ENCODE measurements around the gene GRM2. TPM values are rescaled to one million over a fixed set of nuclear protein-coding genes. Genes with fewer than 3 reads are reported as not detected.

GRM2 gene
- total RNA-seq, 1 donor from 2014 or later: under 0.01 TPM

GRCh38 chr3:51680196-51680595 lies 26.7 kb upstream of the GRM2 start:
- DNase-seq (ENCODE audit: low read depth in 2 of 2): no peak

- no peak for DNase-seq (ENCODE audit: low read depth in 2 of 2)
Measured at GRCh38 chr3:51680663-51681230, 26.1 kb upstream of the GRM2 start.

DNA sequence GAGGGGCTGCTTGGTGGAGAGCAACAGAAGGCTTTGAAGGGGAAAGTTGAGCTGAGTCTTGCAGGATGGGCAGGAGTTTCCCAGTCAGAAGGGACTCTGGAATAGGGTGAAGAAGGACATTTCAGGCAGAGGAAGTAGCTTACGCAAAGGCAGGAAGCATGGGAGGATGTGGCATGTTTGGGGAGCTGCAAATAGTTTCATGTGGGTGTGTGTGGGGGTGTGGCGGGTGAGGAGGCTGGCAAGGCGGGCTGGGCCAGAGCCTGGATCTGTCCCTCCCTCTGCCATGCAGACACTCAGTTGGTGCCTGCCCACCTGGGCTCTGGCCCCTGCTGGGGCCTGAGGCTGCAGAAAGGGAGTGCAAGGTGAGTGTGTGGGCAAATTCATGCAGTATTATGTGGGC lies 25.4 kb upstream of the GRM2 start:
- peak; percentile 44 to 53 for DNase-seq (ENCODE audit: low read depth in 2 of 2)

DNA sequence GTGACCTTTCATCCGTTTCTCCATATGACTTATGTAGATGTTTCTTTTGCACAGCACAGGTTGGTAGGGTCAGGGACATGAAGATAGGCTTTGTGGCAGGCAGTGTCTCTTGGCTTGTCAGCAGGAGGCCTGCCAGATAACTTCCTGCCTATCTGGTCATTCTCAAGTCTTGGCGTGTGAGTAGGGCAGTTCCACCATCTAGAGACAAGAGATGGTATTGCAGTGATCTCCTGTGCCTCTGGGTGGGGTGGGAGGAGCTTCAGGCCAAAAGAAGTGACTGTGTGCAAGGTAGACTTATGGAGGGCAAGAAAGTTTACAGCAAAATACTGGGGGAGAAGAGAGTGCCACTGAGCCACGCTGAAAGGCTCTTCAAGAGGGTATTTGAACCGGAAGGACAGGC lies 24.8 kb upstream of the GRM2 start:
- peak; percentile 83 to 85 for DNase-seq (ENCODE audit: low read depth in 2 of 2)

DNA sequence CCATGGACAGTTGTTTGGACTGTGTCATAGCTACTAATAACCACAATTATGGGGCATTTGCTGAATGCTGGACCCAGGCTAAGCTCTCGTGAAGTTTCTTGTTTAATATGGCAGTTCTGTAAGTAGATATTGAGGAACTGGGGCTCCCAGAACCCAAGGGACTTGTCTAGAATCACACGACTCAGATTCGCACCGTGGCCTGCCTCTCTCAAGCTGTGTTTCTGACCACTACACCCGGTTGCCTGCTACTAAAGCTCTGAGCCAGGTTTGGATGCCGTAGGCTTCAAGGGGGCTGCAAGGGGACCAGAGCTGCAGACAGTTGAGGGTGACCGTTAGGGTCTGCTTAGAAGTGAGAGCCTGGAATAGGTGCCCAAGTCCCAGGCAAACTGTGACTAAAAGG lies 24.3 kb upstream of the GRM2 start:
- no peak for DNase-seq (ENCODE audit: low read depth in 2 of 2)

- DNase-seq (ENCODE audit: low read depth in 2 of 2): peak in 1 of 2 donors; percentile 67
Measured at GRCh38 chr3:51683566-51683965, 23.3 kb upstream of the GRM2 start.

DNA sequence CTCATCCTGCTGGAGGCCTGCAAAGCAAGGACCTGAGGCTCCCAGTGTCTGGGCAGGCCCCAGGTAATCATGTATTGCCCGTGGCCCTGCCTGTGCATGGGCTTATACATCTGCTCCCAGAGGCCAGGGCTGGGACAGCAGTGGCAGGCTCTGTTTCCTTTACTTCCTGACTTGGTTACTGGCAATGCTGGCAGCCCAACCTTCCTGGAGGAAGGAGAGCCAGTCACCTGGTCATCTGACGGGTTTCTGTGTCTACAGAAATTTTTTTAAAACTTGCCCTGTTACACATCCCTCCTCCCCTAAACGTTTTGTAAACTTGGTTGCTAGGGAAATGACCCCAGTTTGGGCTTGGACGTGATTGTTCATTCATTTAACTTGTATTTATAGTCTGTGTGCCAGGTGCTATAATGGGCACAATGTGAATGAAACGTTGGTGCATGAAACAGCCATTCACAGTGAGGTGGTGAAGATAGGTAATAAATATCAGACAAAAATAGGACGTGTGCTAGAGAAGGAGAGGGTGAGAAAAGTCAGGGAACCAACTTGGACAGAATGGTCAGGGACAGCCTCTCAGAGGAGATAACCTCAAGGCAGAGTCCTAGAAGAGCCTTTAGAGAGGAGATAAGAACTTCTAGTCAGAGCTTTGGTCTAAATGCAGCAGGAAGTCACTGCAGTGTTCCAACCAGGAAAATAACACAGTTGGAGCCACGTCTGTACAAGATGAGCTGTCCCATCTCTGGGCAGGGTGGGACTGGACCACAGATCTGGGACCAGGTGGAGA lies 21.7 kb upstream of the GRM2 start:
- DNase-seq (ENCODE audit: low read depth in 2 of 2): peak; percentile 59 to 89

DNA sequence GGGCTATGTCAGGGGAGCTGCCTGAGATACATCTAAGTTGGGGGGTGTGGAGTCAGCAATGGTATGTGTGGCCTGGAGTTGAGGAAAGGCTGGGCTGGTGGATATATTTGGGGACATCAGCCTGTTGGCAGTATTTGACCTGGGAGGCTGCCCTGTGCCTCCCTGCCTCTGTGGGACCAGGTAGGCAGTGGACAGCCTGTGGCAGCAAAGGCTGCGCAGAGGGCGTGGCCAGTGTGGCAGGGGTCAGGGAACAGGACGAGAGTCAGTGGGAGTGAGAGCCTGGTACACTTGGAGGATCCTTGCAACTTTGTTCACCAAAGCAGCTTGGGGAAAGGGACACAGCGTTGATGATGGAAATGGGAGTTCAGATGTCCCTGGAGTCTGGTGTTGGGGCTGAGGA lies 20.8 kb upstream of the GRM2 start:
- DNase-seq (ENCODE audit: low read depth in 2 of 2): no peak

GRCh38 chr3:51686512-51687215 lies 20.2 kb upstream of the GRM2 start:
- peak; percentile 71 to 82 for DNase-seq (ENCODE audit: low read depth in 2 of 2)

- DNase-seq (ENCODE audit: low read depth in 2 of 2): no peak
Measured at GRCh38 chr3:51687431-51688205, 19.2 kb upstream of the GRM2 start.

DNA sequence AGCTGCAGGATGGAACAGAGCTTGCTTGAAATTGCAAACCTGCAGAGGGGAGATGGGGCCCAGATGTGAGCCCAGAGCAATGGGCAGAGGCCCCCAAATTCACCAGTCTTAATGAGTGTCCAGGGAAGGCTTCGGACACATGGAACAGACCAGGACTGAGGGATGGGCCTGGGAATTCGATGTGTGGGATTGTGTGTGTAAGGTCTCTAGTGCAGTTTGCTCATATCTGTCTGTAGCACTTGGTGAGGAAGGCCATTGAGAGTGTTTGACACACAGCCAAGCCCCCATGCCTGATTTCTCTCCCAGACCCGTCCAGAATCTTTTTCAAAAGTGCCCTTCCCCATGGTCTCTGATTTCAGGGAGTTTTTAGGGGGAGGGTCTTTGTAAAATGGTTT lies 18.7 kb upstream of the GRM2 start:
- no peak for DNase-seq (ENCODE audit: low read depth in 2 of 2)

GRCh38 chr3:51691021-51691420 lies 15.8 kb upstream of the GRM2 start:
- no peak for DNase-seq (ENCODE audit: low read depth in 2 of 2)

DNA sequence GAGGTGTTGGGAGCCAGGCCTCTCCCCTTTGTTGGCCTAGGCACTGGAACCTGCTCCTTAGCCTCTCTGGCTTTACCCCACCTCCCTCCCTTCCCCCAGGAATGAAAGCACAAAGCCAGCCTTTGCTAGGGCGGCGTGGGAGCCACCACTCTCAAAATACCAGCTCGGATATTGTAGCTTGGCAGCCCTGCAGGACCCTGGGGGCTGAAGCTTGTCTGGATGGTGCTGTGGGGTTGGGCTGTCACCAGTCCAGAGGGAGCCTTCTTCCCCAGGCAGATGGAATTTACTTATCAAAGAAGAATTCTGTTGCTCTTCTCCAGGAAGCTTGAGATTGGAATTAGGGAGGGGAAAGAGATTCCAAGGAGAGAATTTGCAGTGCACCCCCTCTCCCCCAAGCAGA lies 14.9 kb upstream of the GRM2 start:
- DNase-seq (ENCODE audit: low read depth in 2 of 2): no peak

DNA sequence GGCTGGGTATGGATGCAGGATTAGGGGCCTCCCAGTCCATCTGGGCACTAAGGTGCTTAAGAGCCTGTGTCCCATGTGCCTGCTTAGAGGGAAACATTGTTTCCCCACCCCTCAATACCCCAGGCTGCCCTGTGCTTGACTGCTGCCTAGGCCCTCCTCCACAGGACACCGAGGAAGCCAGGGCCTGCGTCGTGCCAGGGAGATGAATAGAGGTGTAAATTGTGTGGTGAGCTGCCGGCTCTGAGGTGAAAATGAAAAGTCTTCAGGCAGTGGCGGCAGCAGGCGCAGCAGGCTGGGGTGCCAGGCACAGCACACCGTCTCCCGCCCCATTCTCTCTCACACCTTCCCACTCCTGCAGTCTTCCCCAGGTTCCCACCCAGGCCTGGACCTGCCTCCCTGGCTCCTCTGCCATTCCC lies 13.9 kb upstream of the GRM2 start:
- DNase-seq (ENCODE audit: low read depth in 2 of 2): no peak

- no peak for DNase-seq (ENCODE audit: low read depth in 2 of 2)
Measured at GRCh38 chr3:51696954-51697353, 9.9 kb upstream of the GRM2 start.

GRCh38 chr3:51698209-51698608 lies 8.7 kb upstream of the GRM2 start:
- no peak for DNase-seq (ENCODE audit: low read depth in 2 of 2)

- DNase-seq (ENCODE audit: low read depth in 2 of 2): no peak
Measured at GRCh38 chr3:51700403-51700802, 6.5 kb upstream of the GRM2 start.

DNA sequence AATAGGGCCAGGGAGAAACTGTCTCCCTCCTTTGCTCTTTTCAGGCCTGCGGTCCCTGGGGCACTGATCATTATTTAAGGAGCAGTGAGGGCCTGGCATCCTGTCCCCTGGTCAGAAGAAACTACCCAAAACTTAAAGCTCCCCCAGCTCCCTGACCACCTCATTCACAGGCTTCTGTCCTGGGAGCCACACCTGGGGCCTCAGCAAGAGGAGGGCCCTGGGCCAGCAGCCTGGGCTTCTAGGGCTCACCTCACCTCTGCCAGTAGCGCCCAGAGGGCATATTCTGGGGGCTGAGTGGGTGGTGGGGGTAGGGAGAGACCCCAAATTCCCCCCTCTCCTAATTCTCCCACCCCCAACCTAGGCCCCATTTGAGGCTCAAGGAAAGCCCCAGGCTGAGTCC lies 4.7 kb upstream of the GRM2 start:
- DNase-seq (ENCODE audit: low read depth in 2 of 2): no peak

GRCh38 chr3:51703068-51703760 lies 3.7 kb upstream of the GRM2 start:
- DNase-seq (ENCODE audit: low read depth in 2 of 2): no peak

- DNase-seq (ENCODE audit: low read depth in 2 of 2): no peak
Measured at GRCh38 chr3:51703761-51704510, 2.9 kb upstream of the GRM2 start.

- DNase-seq (ENCODE audit: low read depth in 2 of 2): no peak
Measured at GRCh38 chr3:51704511-51704950, 2.3 kb upstream of the GRM2 start.
